Heart left ventricle (tissue), 16 donors: ENCODE results near the gene CXorf38. TPM values are rescaled to one million over a fixed set of nuclear protein-coding genes. Genes with fewer than 3 reads are reported as not detected.

Experiments used
- ATAC-seq, 4 donors: fragments of 200-7000 bp; cut with Tn5 transposase; one replicate each; pipeline ENCODE4 v1.9.1; 2020 to 2022; ENCODE audit warnings: moderate library complexity in 4 of 4, mild to moderate bottlenecking in 3 of 4, moderate number of reproducible peaks in 1 of 4
- DNase-seq, 5 donors: peaks; one replicate each; pipeline ENCODE4 v3.0.0-alpha.2; 2020
- H3K27ac ChIP-seq, 12 donors: fragments of 200-600 bp; sonication (generic) in 4 of 12; one replicate each; pipeline versions ENCODE4 v1.5.0 to v1.8.0; 2016 to 2022; ENCODE audit warnings: mild to moderate bottlenecking in 2 of 12
- H3K27me3 ChIP-seq, 9 donors: fragments of 200-600 bp; sonication (generic) in 2 of 9; one replicate each; pipeline versions ENCODE4 v1.5.1 to v1.8.0; 2016 to 2022; ENCODE audit warnings: mild to moderate bottlenecking in 3 of 9
- H3K36me3 ChIP-seq, 9 donors: fragments of 200-600 bp; sonication (generic) in 2 of 9; one replicate each; pipeline versions ENCODE4 v1.5.0 to v1.8.0; 2018 to 2022; ENCODE audit warnings: mild to moderate bottlenecking in 2 of 9
- H3K4me1 ChIP-seq, 12 donors: fragments of 200-600 bp; sonication (generic) in 4 of 12; one replicate each; pipeline versions ENCODE4 v1.5.0 to v1.8.0; 2016 to 2022; ENCODE audit warnings: mild to moderate bottlenecking in 3 of 12
- H3K4me3 ChIP-seq, 12 donors: fragments of 200-600 bp; sonication (generic) in 4 of 12; one replicate each; pipeline versions ENCODE4 v1.5.0 to v1.8.0; 2017 to 2022; ENCODE audit warnings: mild to moderate bottlenecking in 9 of 12, moderate library complexity in 4 of 12
- H3K9me3 ChIP-seq, 12 donors: fragments of 200-600 bp; sonication (generic) in 4 of 12; one replicate each; pipeline versions ENCODE4 v1.5.0 to v1.8.0; 2016 to 2022; ENCODE audit warnings: mild to moderate bottlenecking in 1 of 12
- CTCF ChIP-seq, 12 donors: fragments of 200-600 bp; sonication (generic) in 4 of 12; IDR thresholded peaks; one replicate each; pipeline versions ENCODE4 v1.5.0 to v1.8.0; 2018 to 2022; ENCODE audit warnings: antibody characterized with exemption in 12 of 12, mild to moderate bottlenecking in 5 of 12
- POLR2A ChIP-seq, 2 donors: fragments of 450-650 bp; IDR thresholded peaks; one replicate each; pipeline ENCODE4 v1.6.1; 2017; ENCODE audit warnings: antibody characterized with exemption in 2 of 2, mild to moderate bottlenecking in 2 of 2, moderate library complexity in 2 of 2
- WGBS, 4 donors: extraction: QIAGEN DNeasy Blood & Tissue Kit in 2 of 4; methylation state at CpG; one replicate each; pipeline versions ENCODE4 v1.1.5 to v1.1.7; 2013 to 2018; 5-methylcytosine and 5-hydroxymethylcytosine counted together
- intact Hi-C, 10 donors: fragments of 100-400 bp; cut with DNase I; formaldehyde crosslinking; loops; one replicate each; pipeline versions ENCODE4 v1.11.1 to v1.14.2; 2022
- polyA plus RNA-seq, 2 donors: library from polyadenylated mRNA; stranded (reverse); fragments of 200-250 nt; gene quantifications; one replicate each; pipeline ENCODE4 v1.2.3, GENCODE V29; 2013
- total RNA-seq, 9 donors: library from RNA; depleted of rRNA in 2 of 9; stranded (reverse); fragments of >200 nt in 2 of 9; fragmentation: NEBNext Ultra II Directional in 3 of 9; extraction: Animal tissue kit (Norgen Biotek cat#: 25700) in 3 of 9; gene quantifications; one replicate each; pipeline versions ENCODE4 v1.1.0 to v1.2.4, GENCODE V29; 2016 to 2023
- donor health status: ischemic (EF 13 %, LVEDD 7.1; RV severe dilation, severe dysfunction).
- donor health status: healthy with polysubstance abuse.
- donor health status: DM: no; HTN: yes; CAD: no.
- donor health status: DM: no; HTN: no; CAD: no.
- donor health status: ischemic (EF 25% LVEDD 6.9; RV normal size, moderate dysfunction).
- donor health status: ischemic (EF 25% LVEDD 5.7; RV mildly dilated, moderate dysfunction).
- donor health status: healthy.
- donor health status: DM: yes; HTN: yes; CAD: no.
- donor health status: ischemic (EF 35%, LVEDD 5.7; RV mildly dilated, moderate dysfunction).
- donor health status: nonischemic (EF 11% LVEDD 7.7; RV severe dilation, severe dysfunction).
- donor health status: DM: yes; HTN: yes; CAD: no.
- donor health status: PGD.
- donor health status: ischemic (EF 29% LVEDD 5.4; RV normal size, mild dysfunction).
- donor health status: nonischemic (EF 23%, LVEDD 6.1; RV moderate dilation, normal function).

Gene CXorf38
- total and polyA plus RNA-seq, 11 donors, result 2.6 to 16.0 (median 5.4) TPM

- DNase-seq (no peak), ATAC-seq (no peak)
- Histone ChIP-seq H3K27me3 (peaks cover 0 to 8% (median 0%) of the 10 kb centered on the region in 9 donors), H3K36me3 (peaks cover 0 to 30% (median 13%) of the 10 kb centered on the region in 9 donors), H3K4me3 (no peak overlapping the region), H3K4me1 (no peaks in the 10 kb centered on the region), H3K9me3 (peaks cover 0 to 11% (median 0%) of the 10 kb centered on the region in 12 donors), H3K27ac (no peak overlapping the region)
- intact Hi-C loops, result no loop called here
- WGBS, 4 donors, result 83 to 93% (median 88%) methylated on average over 31 to 32 of the region's 32 CpGs
- TF ChIP-seq POLR2A (IDR thresholded peaks at IDR 0.05), result no peak
- TF ChIP-seq CTCF (IDR thresholded peaks at IDR 0.05), result no peak
Observed at GRCh38 chrX:40623665-40624064, 23.7 kb downstream of the CXorf38 start.

DNA sequence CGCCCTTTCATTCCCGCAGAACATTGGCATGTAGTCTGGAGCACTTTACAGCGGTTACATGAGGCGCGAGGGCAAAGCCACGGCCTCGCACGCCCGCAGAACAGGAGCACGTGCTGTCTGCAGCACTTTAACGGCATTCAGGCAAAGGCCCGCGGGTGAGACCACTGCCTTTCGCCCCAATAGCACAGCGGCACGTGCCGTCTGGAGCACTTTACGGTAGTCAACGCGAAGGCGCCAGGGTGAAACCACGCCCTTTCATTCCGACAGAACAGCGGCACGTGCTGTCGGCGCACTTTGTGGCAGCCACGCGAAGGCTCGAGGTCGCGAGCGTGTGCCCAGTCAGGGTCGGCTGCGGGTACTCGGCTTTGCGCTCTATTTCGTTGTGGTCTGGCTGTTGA, 24.2 kb downstream of the CXorf38 start, which contains the start of gene MPC1L:
Gene MPC1L, plus strand, starts transcription at position 290 of the 398 bp plus-strand sequence. CDS start 138 bp downstream, outside the sequence.
- ATAC-seq (no peak), DNase-seq (no peak)
- Histone ChIP-seq H3K27me3 (peaks cover 0 to 10% (median 0%) of the 10 kb centered on the region in 9 donors), H3K36me3 (peaks cover 0 to 25% (median 7%) of the 10 kb centered on the region in 9 donors), H3K4me3 (no peak within 1 kb of the TSS), H3K4me1 (no peaks in the 10 kb centered on the region), H3K9me3 (peaks cover 0 to 11% (median 0%) of the 10 kb centered on the region in 12 donors), H3K27ac (no peak within 1 kb of the TSS)
- WGBS, 4 donors, result 92 to 96% (median 93%) methylated on average over 19 to 38 of the region's 38 CpGs
- intact Hi-C loops, result no loop called here
- TF ChIP-seq POLR2A (IDR thresholded peaks at IDR 0.05) (no peak), CTCF (IDR thresholded peaks at IDR 0.05) (no peak)

DNA sequence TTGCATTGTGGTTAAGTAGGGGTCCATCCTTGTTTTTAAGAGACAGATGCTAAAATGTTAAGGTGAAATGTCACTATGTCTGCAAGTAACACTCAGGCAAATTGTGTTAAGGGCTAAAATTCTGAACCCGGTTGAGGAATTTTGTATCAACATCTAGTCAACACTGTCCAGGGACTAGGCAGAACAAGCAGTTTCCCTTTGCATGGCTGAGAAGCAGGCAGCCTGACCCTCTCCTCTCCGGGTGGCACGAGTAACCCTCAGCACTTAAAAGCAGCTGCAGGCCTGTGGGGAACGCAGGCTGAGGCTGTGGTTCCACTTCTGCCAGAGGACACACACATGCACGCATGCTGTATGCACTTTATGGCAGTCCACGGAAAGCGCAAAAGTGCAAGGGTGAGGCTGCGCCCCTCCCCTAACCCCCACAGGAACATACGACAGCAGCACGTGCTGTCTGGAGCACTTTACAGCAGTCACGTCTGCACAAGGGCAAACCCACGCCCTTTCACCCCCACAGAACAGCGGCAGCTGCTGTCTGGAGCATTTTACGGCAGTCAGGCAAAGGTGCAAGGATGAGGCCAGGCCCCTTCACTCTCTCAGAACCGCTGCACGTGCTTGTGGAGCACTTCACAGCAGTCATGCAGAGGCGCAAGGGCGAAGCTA, 24.8 kb downstream of the CXorf38 start:
- H3K4me3 ChIP-seq, result no peak overlapping the region
- intact Hi-C loops, result no loop called here
- no peaks in the 10 kb centered on the region for H3K4me1 ChIP-seq
- DNase-seq (no peak), ATAC-seq (no peak)
- peaks cover 0 to 11% (median 0%) of the 10 kb centered on the region in 12 donors for H3K9me3 ChIP-seq
- no peak overlapping the region for H3K27ac ChIP-seq
- H3K27me3 ChIP-seq, result peaks cover 0 to 10% (median 0%) of the 10 kb centered on the region in 9 donors
- WGBS, 4 donors, result 83 to 89% (median 84%) methylated on average over 15 to 18 of the region's 18 CpGs
- peaks cover 0 to 19% (median 4%) of the 10 kb centered on the region in 9 donors for H3K36me3 ChIP-seq
- TF ChIP-seq POLR2A (IDR thresholded peaks at IDR 0.05), result no peak

DNA sequence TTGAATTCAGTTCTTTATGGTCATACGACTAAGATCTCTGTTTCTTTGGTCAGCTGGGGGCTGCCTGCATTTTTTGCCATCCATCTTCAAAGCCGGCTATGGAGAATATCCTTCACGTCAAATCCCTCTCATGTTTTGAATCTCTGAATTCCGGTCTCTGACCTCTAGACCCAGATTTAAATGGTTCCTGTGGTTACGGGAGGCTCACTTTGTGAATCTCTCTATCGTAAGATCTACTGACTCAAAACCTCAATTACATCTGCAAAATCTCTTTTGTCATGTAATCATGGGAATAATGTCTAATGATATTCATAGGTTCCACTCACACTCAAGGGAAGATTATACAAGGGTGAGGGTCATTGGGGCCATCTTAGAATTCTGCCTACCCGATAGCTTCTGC, 29.8 kb downstream of the CXorf38 start:
- Histone ChIP-seq H3K9me3 (no peaks in the 10 kb centered on the region), H3K36me3 (no peaks in the 10 kb centered on the region), H3K27me3 (peaks cover 0 to 20% (median 0%) of the 10 kb centered on the region in 9 donors), H3K27ac (no peak overlapping the region), H3K4me1 (no peaks in the 10 kb centered on the region), H3K4me3 (no peak overlapping the region)
- DNase-seq, result no peak
- intact Hi-C loops, result no loop called here
- 89 to 94% (median 91%) methylated on average over 7 of the region's 7 CpGs for whole genome bisulfite sequencing, 4 donors
- no peak for TF ChIP-seq POLR2A (IDR thresholded peaks at IDR 0.05)
- no peak for TF ChIP-seq CTCF (IDR thresholded peaks at IDR 0.05)
- no peak for ATAC-seq
